ENCODE measurements around the gene KCNQ1. TPM values are rescaled to one million over a fixed set of nuclear protein-coding genes. Genes with fewer than 3 reads are reported as not detected.

Gene KCNQ1
- total and polyA plus RNA-seq, 2 donors (not counting 1 experiment from before 2014, with no cell fraction given) = 21.5 to 28.8 TPM

GRCh38 chr11:2796508-2797113 is 351.8 kb downstream of the KCNQ1 start:
- Histone ChIP-seq H3K79me2 (ENCODE audit: control insufficient read depth, insufficient read depth, low read length) (no peaks in the 10 kb centered on the region), H2AFZ (ENCODE audit: insufficient read depth, low read depth, low read length, poor library complexity, severe bottlenecking) (no peak overlapping the region), H3K9ac (ENCODE audit: low read length) (no peak overlapping the region), H3K36me3 (replicated peaks in 1 of 2; ENCODE audit: control extremely low read depth in 1 of 2, control insufficient read depth in 1 of 2, extremely low read depth in 1 of 2, insufficient read depth in 2 of 2, low read length in 1 of 2) (peaks cover 0 to 3% of the 10 kb centered on the region in 2 experiments), H3K9me3 (ENCODE audit: control extremely low read depth in 1 of 3, control insufficient read depth in 2 of 3, insufficient read depth in 1 of 3, low read length in 2 of 3) (peaks cover 0 to 27% (median 0%) of the 10 kb centered on the region in 3 donors), H3K27me3 (replicated peaks in 1 of 4; ENCODE audit: control extremely low read depth in 1 of 4, control insufficient read depth in 3 of 4, insufficient read depth in 4 of 4, low read length in 3 of 4) (no peaks in the 10 kb centered on the region), H3K4me3 (ENCODE audit: control extremely low read depth in 1 of 5, extremely low read depth in 1 of 5, insufficient read depth in 1 of 5, low read depth in 2 of 5, low read length in 4 of 5) (no peak overlapping the region), H3K4me2 (replicated peaks; ENCODE audit: low read depth, low read length, poor library complexity, severe bottlenecking) (no peak overlapping the region), H3K27ac (ENCODE audit: low read length in 2 of 2) (no peak overlapping the region), H4K20me1 (ENCODE audit: control insufficient read depth, insufficient read depth, low read length, poor library complexity, severe bottlenecking) (no peaks in the 10 kb centered on the region), H3K4me1 (ENCODE audit: control insufficient read depth in 2 of 2, insufficient read depth in 2 of 2, low read length in 2 of 2) (no peaks in the 10 kb centered on the region)
- DNase-seq = no peak
- no peak for ATAC-seq (ENCODE audit: low read depth)
- CTCF ChIA-PET = no interaction called here
- Mint-ChIP-seq H3K4me3 (no peak overlapping the region), H3K27ac (no peak overlapping the region), H3K4me1 (peaks cover 2% of the 10 kb centered on the region), H3K27me3 (no peaks in the 10 kb centered on the region), H3K9me3 (ENCODE audit: insufficient read depth) (no peaks in the 10 kb centered on the region)
- intact Hi-C loops (cut with micrococcal nuclease) = no loop called here
- POLR2A ChIA-PET = no interaction called here
- TF ChIP-seq EZH2 (IDR thresholded peaks at IDR 0.05; ENCODE audit: borderline replicate concordance, insufficient read depth, low read depth, low read length, poor library complexity, severe bottlenecking) = no peak
- no peak for TF ChIP-seq CTCF (IDR thresholded peaks at IDR 0.05)
- WGBS (ENCODE audit: insufficient coverage) = 92% methylated on average over 32 of the region's 32 CpGs

GRCh38 chr11:2797121-2797711 is 352.4 kb downstream of the KCNQ1 start:
- H3K27ac Mint-ChIP-seq = no peak overlapping the region
- H3K27ac ChIP-seq (ENCODE audit: low read length in 2 of 2) = no peak overlapping the region
- no peak for ATAC-seq (ENCODE audit: low read depth)

More at GRCh38 chr11:2797121-2797711, 352.4 kb downstream of the KCNQ1 start:
- Mint-ChIP-seq H3K4me1 (no peaks in the 10 kb centered on the region), H3K9me3 (ENCODE audit: insufficient read depth) (no peaks in the 10 kb centered on the region), H3K27me3 (no peaks in the 10 kb centered on the region), H3K4me3 (no peak overlapping the region)
- Histone ChIP-seq H3K79me2 (ENCODE audit: control insufficient read depth, insufficient read depth, low read length) (no peaks in the 10 kb centered on the region), H2AFZ (ENCODE audit: insufficient read depth, low read depth, low read length, poor library complexity, severe bottlenecking) (no peak overlapping the region), H3K36me3 (replicated peaks in 1 of 2; ENCODE audit: control extremely low read depth in 1 of 2, control insufficient read depth in 1 of 2, extremely low read depth in 1 of 2, insufficient read depth in 2 of 2, low read length in 1 of 2) (peaks cover 0 to 3% of the 10 kb centered on the region in 2 experiments), H4K20me1 (ENCODE audit: control insufficient read depth, insufficient read depth, low read length, poor library complexity, severe bottlenecking) (no peaks in the 10 kb centered on the region), H3K4me3 (ENCODE audit: control extremely low read depth in 1 of 5, extremely low read depth in 1 of 5, insufficient read depth in 1 of 5, low read depth in 2 of 5, low read length in 4 of 5) (no peak overlapping the region), H3K27me3 (replicated peaks in 1 of 4; ENCODE audit: control extremely low read depth in 1 of 4, control insufficient read depth in 3 of 4, insufficient read depth in 4 of 4, low read length in 3 of 4) (no peaks in the 10 kb centered on the region), H3K9ac (ENCODE audit: low read length) (no peak overlapping the region), H3K4me1 (ENCODE audit: control insufficient read depth in 2 of 2, insufficient read depth in 2 of 2, low read length in 2 of 2) (no peaks in the 10 kb centered on the region), H3K4me2 (replicated peaks; ENCODE audit: low read depth, low read length, poor library complexity, severe bottlenecking) (no peak overlapping the region), H3K9me3 (ENCODE audit: control extremely low read depth in 1 of 3, control insufficient read depth in 2 of 3, insufficient read depth in 1 of 3, low read length in 2 of 3) (peaks cover 0 to 23% (median 0%) of the 10 kb centered on the region in 3 donors)
- DNase-seq = no peak
- intact Hi-C loops (cut with micrococcal nuclease) = no loop called here
- POLR2A ChIA-PET = no interaction called here
- TF ChIP-seq CTCF (IDR thresholded peaks at IDR 0.05) (no peak), EZH2 (IDR thresholded peaks at IDR 0.05; ENCODE audit: borderline replicate concordance, insufficient read depth, low read depth, low read length, poor library complexity, severe bottlenecking) (no peak)
- WGBS (ENCODE audit: insufficient coverage) = 90% methylated on average over 23 of the region's 25 CpGs
- CTCF ChIA-PET = no interaction called here

Measured in B cell (primary cell).